GM18907 (cell line): ENCODE results near the gene SCYGR3.

Experiments used
- ATAC-seq: cut with Tn5 transposase; IDR thresholded peaks from one replicate; pipeline ENCODE4 v1.9.1; 2021; ENCODE audit warnings: mild to moderate bottlenecking, moderate library complexity; ENCODE audit not compliant: unreplicated experiment

The SCYGR3 gene

GRCh38 chr2:227565080-227565479 lies 49.6 kb downstream of the SCYGR3 start:
- no peak for ATAC-seq
